Tibial artery (tissue), 4 donors: ENCODE measurements around the gene HSP90AB1.
A peak's percentile ranks its signal among the peaks of the same experiment; 100 is the strongest.

Source experiments
- DNase-seq, 2 donors: peaks; one replicate each; pipeline ENCODE4 v3.0.0-alpha.2; 2019
- H3K27ac ChIP-seq, 2 donors: fragments of 200-600 bp; sonication (generic) in 1 of 2; 1 replicate in 1 of 2; 2 replicates in 1 of 2; pipeline ENCODE4 v1.5.1; 2018 to 2019; ENCODE audit warnings: mild to moderate bottlenecking in 1 of 2
- H3K27me3 ChIP-seq, 2 donors: fragments of 200-600 bp; sonication (generic) in 1 of 2; one replicate each; pipeline versions ENCODE4 v1.5.1 to v1.6.0; 2016 to 2019
- H3K36me3 ChIP-seq, 3 donors: fragments of 200-600 bp; sonication (generic) in 2 of 3; one replicate each; pipeline ENCODE4 v1.5.1; 2016 to 2019; ENCODE audit warnings: mild to moderate bottlenecking in 2 of 3
- H3K4me1 ChIP-seq, 4 donors: fragments of 200-600 bp; sonication (generic) in 2 of 4; 1 replicate in 3 of 4; 2 replicates in 1 of 4; pipeline ENCODE4 v1.5.1; 2016 to 2019
- H3K4me3 ChIP-seq, 2 donors: fragments of 200-600 bp; sonication (generic) in 1 of 2; 1 replicate in 1 of 2; 2 replicates in 1 of 2; pipeline ENCODE4 v1.5.1; 2018 to 2019; ENCODE audit warnings: mild to moderate bottlenecking in 2 of 2
- H3K9me3 ChIP-seq, 3 donors: fragments of 200-600 bp; sonication (generic) in 1 of 3; one replicate each; pipeline ENCODE4 v1.5.1; 2016 to 2019
- intact Hi-C: fragments of 100-400 bp; cut with DNase I; formaldehyde crosslinking; loops from one replicate; pipeline ENCODE4 v1.15.0; 2023; ENCODE audit warnings: low total_unique reads
- TF ChIP-seq, protein P1 (sequence below), 2 experiments: fragments of 200-600 bp in 1 of 2; fragments of 450-650 bp in 1 of 2; IDR thresholded peaks; one replicate each; pipeline ENCODE4 v1.5.1; 2017 to 2019; ENCODE audit warnings: antibody characterized with exemption in 2 of 2, mild to moderate bottlenecking in 1 of 2, moderate library complexity in 1 of 2

The HSP90AB1 gene

DNA sequence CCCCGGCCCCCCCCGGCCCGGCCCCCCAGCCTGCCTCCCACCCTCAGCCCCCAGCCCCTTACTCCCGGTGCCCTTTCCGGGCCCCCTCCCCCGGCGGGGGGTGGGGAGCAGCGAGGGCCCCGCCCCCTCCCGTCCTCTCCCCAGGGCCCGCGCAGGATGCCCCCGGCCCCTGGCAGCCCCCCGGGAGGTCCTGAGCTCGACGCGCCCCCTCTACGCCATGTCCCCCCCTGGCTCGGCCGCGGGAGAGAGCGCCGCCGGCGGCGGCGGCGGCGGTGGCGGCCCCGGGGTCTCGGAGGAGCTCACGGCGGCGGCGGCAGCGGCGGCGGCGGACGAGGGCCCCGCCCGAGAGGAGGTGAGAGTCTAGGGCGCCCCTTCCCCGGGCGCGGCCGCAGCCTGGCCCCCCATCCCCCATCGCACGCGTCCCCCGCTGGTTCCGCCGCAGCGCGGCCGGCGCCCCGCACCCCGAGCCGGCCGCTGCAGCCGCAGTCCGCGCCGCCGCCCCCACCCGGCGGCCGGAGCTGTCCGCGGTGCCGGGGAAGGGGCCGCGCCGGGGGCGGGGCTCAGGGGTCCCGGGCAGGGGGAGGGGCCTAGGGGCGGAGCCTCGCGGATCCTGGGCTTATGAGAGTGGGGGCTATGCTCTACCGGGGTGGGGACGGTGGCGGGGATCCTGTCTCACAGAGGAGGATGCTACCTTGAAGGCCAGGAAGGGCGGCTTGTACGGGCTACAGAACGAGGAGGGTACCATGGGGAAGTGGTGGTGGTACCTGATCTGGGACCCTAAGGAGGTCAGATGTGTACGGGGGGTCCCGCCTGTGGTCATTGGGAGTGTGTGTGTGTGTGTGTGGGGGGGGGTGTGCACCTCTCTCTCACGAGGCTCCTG, 23.9 kb downstream of the HSP90AB1 start:
- peak overlapping the region; percentile 27 to 38 for H3K4me3 ChIP-seq
- intact Hi-C loops: no loop called here
- no peaks in the 10 kb centered on the region for H3K9me3 ChIP-seq
- no peak overlapping the region for H3K27ac ChIP-seq
- H3K36me3 ChIP-seq: no peaks in the 10 kb centered on the region
- TF ChIP-seq, protein P1, sequence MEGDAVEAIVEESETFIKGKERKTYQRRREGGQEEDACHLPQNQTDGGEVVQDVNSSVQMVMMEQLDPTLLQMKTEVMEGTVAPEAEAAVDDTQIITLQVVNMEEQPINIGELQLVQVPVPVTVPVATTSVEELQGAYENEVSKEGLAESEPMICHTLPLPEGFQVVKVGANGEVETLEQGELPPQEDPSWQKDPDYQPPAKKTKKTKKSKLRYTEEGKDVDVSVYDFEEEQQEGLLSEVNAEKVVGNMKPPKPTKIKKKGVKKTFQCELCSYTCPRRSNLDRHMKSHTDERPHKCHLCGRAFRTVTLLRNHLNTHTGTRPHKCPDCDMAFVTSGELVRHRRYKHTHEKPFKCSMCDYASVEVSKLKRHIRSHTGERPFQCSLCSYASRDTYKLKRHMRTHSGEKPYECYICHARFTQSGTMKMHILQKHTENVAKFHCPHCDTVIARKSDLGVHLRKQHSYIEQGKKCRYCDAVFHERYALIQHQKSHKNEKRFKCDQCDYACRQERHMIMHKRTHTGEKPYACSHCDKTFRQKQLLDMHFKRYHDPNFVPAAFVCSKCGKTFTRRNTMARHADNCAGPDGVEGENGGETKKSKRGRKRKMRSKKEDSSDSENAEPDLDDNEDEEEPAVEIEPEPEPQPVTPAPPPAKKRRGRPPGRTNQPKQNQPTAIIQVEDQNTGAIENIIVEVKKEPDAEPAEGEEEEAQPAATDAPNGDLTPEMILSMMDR (IDR thresholded peaks at IDR 0.05): no peak
- H3K27me3 ChIP-seq: peaks cover 0 to 75% of the 10 kb centered on the region in 2 donors
- DNase-seq: no peak
- peaks cover 0 to 22% (median 13%) of the 10 kb centered on the region in 4 donors for H3K4me1 ChIP-seq

DNA sequence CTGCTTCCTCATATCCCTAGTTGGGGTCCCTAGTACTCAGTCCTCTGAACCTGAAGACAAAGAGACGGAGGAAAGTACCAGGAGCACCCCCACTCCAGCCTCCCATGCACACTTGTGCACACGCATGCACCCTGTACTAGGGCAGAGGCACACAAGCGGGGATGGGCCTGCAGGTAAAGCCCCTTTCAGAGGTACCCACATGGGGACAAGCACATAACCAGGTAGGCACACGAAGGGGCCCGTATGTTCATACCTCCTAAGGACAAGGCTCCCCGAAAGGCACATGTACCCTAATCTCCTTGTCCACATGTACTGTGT, 24.5 kb downstream of the HSP90AB1 start:
- Histone ChIP-seq H3K27me3 (peaks cover 0 to 81% of the 10 kb centered on the region in 2 donors), H3K9me3 (no peaks in the 10 kb centered on the region), H3K36me3 (no peaks in the 10 kb centered on the region), H3K27ac (no peak overlapping the region), H3K4me3 (no peak overlapping the region), H3K4me1 (peaks cover 0 to 26% (median 19%) of the 10 kb centered on the region in 4 donors)
- intact Hi-C loops: no loop called here
- DNase-seq: no peak
- TF ChIP-seq, protein P1 (IDR thresholded peaks at IDR 0.05): no peak

DNA sequence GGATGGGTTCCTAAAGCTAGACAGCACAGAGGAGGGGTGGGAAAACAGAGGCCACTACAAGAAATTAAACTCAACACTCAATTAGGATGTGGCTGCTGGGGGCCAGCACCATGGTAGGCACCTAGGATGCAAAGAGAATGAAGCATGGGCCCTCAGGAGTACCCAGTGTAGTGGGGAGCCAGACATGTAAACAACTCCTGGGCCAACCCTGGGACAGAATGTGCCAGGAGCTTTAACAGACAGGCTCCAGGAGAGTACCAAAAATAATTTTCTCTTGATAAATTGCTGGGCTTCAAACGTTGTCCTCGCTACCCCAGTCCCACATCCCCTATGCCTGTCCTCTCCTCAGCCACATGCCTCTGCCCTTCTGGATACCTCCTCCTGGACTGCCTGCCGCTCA, 25.0 kb downstream of the HSP90AB1 start:
- intact Hi-C loops: no loop called here
- H3K4me3 ChIP-seq: no peak overlapping the region
- TF ChIP-seq, protein P1 (IDR thresholded peaks at IDR 0.05): no peak
- no peaks in the 10 kb centered on the region for H3K36me3 ChIP-seq
- H3K27ac ChIP-seq: no peak overlapping the region
- no peaks in the 10 kb centered on the region for H3K9me3 ChIP-seq
- H3K27me3 ChIP-seq: peaks cover 0 to 87% of the 10 kb centered on the region in 2 donors
- H3K4me1 ChIP-seq: peaks cover 0 to 30% (median 20%) of the 10 kb centered on the region in 4 donors
- no peak for DNase-seq

DNA sequence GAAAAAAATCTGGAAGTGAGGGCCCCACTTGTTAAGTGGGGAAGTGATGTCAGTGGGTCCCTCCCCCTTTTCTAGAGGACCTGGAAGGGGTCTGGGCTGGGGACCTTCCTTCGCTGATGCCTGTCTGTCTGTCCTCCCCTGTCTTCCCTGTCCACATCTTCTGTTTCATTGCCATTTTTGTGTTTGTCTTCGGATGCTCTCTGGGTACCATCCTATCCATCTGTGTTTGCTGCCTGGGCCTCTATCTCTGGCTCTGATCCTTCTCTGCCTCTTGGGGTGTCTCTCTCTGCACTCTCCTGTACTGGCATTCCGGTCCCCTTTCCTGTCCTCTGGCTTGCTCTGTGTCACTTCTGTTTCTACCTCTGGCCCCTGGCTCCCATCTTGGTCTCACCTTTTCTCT, 25.6 kb downstream of the HSP90AB1 start:
- H3K36me3 ChIP-seq: no peaks in the 10 kb centered on the region
- TF ChIP-seq, protein P1 (IDR thresholded peaks at IDR 0.05): no peak
- H3K27ac ChIP-seq: no peak overlapping the region
- intact Hi-C loops: no loop called here
- H3K27me3 ChIP-seq: peaks cover 0 to 93% of the 10 kb centered on the region in 2 donors
- H3K4me1 ChIP-seq: peaks cover 0 to 30% (median 20%) of the 10 kb centered on the region in 4 donors
- no peaks in the 10 kb centered on the region for H3K9me3 ChIP-seq
- no peak overlapping the region for H3K4me3 ChIP-seq
- no peak for DNase-seq

DNA sequence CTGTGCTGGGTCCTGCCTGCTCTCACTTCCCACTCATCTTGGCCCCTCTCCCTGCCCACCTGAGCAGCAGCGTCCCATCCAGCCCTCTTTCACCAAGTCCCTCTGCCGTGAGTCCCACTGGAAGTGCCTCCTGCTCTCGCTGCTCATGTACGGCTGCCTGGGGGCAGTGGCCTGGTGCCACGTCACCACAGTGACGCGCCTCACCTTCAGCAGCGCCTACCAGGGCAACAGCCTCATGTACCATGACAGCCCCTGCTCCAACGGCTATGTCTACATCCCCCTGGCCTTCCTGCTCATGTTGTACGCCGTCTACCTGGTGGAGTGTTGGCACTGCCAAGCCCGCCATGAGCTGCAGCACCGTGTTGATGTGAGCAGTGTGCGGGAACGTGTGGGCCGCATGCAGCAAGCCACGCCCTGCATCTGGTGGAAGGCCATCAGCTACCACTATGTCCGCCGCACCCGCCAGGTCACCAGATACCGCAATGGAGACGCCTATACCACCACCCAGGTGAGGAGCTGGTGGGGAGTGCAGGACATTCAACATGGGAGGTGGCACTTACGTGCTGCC, 26.2 kb downstream of the HSP90AB1 start:
- H3K36me3 ChIP-seq: no peaks in the 10 kb centered on the region
- no peak overlapping the region for H3K4me3 ChIP-seq
- intact Hi-C loops: no loop called here
- no peak overlapping the region for H3K27ac ChIP-seq
- TF ChIP-seq, protein P1 (IDR thresholded peaks at IDR 0.05): no peak
- no peaks in the 10 kb centered on the region for H3K9me3 ChIP-seq
- peaks cover 0 to 96% of the 10 kb centered on the region in 2 donors for H3K27me3 ChIP-seq
- DNase-seq: no peak
- peaks cover 0 to 30% (median 20%) of the 10 kb centered on the region in 4 donors for H3K4me1 ChIP-seq
